GM12865 (cell line): ENCODE data around the gene NANS.
"Not testable (repeated sequence)": the region's sequence is repeated elsewhere in the genome, so short reads cannot be mapped to it uniquely, and the experiment has no call there.

Experiments used
- DNase-seq: peaks from one replicate; pipeline ENCODE4 v3.0.0; 2010; ENCODE audit warnings: low read depth
- H3K4me3 ChIP-seq: 2 replicates; pipeline ENCODE4 v1.5.1; 2011; ENCODE audit warnings: mild to moderate bottlenecking, low read depth, low read length, control low read depth
- CTCF ChIP-seq: IDR thresholded peaks from 2 replicates; pipeline ENCODE4 v1.5.1; 2011; ENCODE audit warnings: low read length, control low read depth, low read depth, inconsistent platforms; ENCODE audit not compliant: insufficient read depth; ENCODE audit errors: missing control alignments

The NANS gene

GRCh38 chr9:98074115-98074990 lies 17.8 kb downstream of the NANS start:
- DNase-seq, result peak; percentile 56
- TF ChIP-seq CTCF, result peak; percentile 89

GRCh38 chr9:98075332-98075805 lies 18.8 kb downstream of the NANS start:
- no peak for DNase-seq
- no peak for TF ChIP-seq CTCF
- H3K4me3 ChIP-seq, result no peak overlapping the region

More at GRCh38 chr9:98074115-98074990, 17.8 kb downstream of the NANS start:
- H3K4me3 ChIP-seq, result no peak overlapping the region

GRCh38 chr9:98076514-98076890 lies 20.0 kb downstream of the NANS start:
- DNase-seq, H3K4me3 ChIP-seq: not testable (repeated sequence)

- no peak for TF ChIP-seq CTCF
- no peak overlapping the region for H3K4me3 ChIP-seq
- no peak for DNase-seq
These were observed 22.4 kb downstream of the NANS start for GRCh38 chr9:98078895-98079294.

- TF ChIP-seq CTCF, result no peak
- DNase-seq, result no peak
- no peak overlapping the region for H3K4me3 ChIP-seq
These were observed 23.8 kb downstream of the NANS start for GRCh38 chr9:98080326-98080725.

- TF ChIP-seq CTCF, result no peak
- no peak overlapping the region for H3K4me3 ChIP-seq
- no peak for DNase-seq
These were observed 24.2 kb downstream of the NANS start for GRCh38 chr9:98080780-98081179.

- no peak for DNase-seq
- TF ChIP-seq CTCF, result no peak
- no peak overlapping the region for H3K4me3 ChIP-seq
These were observed 25.1 kb downstream of the NANS start for GRCh38 chr9:98081477-98082219.
